T-cell (primary cell): ENCODE measurements around the gene ZNF524. TPM values are rescaled to one million over a fixed set of nuclear protein-coding genes. Genes with fewer than 3 reads are reported as not detected.
"Not testable (repeated sequence)": the region's sequence is repeated elsewhere in the genome, so short reads cannot be mapped to it uniquely, and the experiment has no call there.

Source experiments
- ATAC-seq, 4 experiments: fragments of 200-7000 bp in 3 of 4; fragments of 150-1000 bp in 1 of 4; cut with Tn5 transposase; replicated peaks in 1 of 4; 1 replicate in 3 of 4; 2 replicates in 1 of 4; pipeline ENCODE4 v1.10.0; 2021; ENCODE audit warnings: moderate library complexity in 3 of 4, mild to moderate bottlenecking in 2 of 4, moderate number of reproducible peaks in 1 of 4
- CTCF ChIA-PET, 2 donors: fragments of 300-600 bp; sonication (Branson Sonifier 250); formaldehyde crosslinking; loops; one replicate each; lab custom pipeline; 2022; ENCODE audit warnings: antibody characterized with exemption in 2 of 2; lab: Charles Lee
- POLR2A ChIA-PET, 2 donors: fragments of 300-600 bp; sonication (Branson Sonifier 250); formaldehyde crosslinking; loops; one replicate each; lab custom pipeline; 2022; ENCODE audit warnings: antibody characterized with exemption in 2 of 2; lab: Charles Lee
- DNase-seq, 35 experiments: peaks; one replicate each; pipeline versions ENCODE4 v3.0.0 to v3.0.0-alpha.2; 2013 to 2023
- H3K27ac ChIP-seq: one replicate; pipeline ENCODE4 v1.5.1; 2013; ENCODE audit warnings: low read length
- H3K27me3 ChIP-seq, 2 experiments: replicated peaks in 1 of 2; 1 replicate in 1 of 2; 2 replicates in 1 of 2; pipeline versions ENCODE4 v1.6.1 to v1.7.0; 2013; ENCODE audit warnings: low read length in 1 of 2, mixed read lengths in 1 of 2; ENCODE audit not compliant: control insufficient read depth in 2 of 2, insufficient read depth in 2 of 2; ENCODE audit errors: extremely low read depth in 1 of 2
- H3K36me3 ChIP-seq, 2 donors: 1 replicate in 1 of 2; 2 replicates in 1 of 2; pipeline versions ENCODE4 v1.6.1 to v1.7.0; 2013; ENCODE audit warnings: low read length in 1 of 2; ENCODE audit not compliant: control insufficient read depth in 2 of 2, insufficient read depth in 1 of 2; ENCODE audit errors: extremely low read depth in 1 of 2
- H3K4me1 ChIP-seq, 2 experiments: 1 replicate in 1 of 2; 2 replicates in 1 of 2; pipeline versions ENCODE4 v1.6.1 to v1.7.0; 2013; ENCODE audit warnings: low read length in 2 of 2, mixed read lengths in 1 of 2; ENCODE audit not compliant: insufficient read depth in 2 of 2, control insufficient read depth in 1 of 2; ENCODE audit errors: extremely low read depth in 1 of 2
- H3K4me3 ChIP-seq, 2 donors: 1 replicate in 1 of 2; 2 replicates in 1 of 2; pipeline versions ENCODE4 v1.5.1 to v1.7.0; 2013; ENCODE audit warnings: mild to moderate bottlenecking in 2 of 2, low read length in 1 of 2, moderate library complexity in 1 of 2; ENCODE audit not compliant: control insufficient read depth in 1 of 2; ENCODE audit errors: extremely low read depth in 1 of 2
- H3K9me3 ChIP-seq: 2 replicates; pipeline ENCODE4 v1.7.0; 2013
- H3K27ac Mint-ChIP-seq, 2 donors: one replicate each; pipeline ENCODE4 v1.8.0; 2020 to 2021; ENCODE audit warnings: mild to moderate bottlenecking in 2 of 2, mixed read lengths in 2 of 2
- H3K27me3 Mint-ChIP-seq, 2 donors: one replicate each; pipeline ENCODE4 v1.8.0; 2021 to 2022; ENCODE audit warnings: mixed read lengths in 2 of 2
- H3K36me3 Mint-ChIP-seq: one replicate; pipeline ENCODE4 v1.8.0; 2021; ENCODE audit warnings: mixed read lengths
- H3K4me1 Mint-ChIP-seq, 3 donors: one replicate each; pipeline ENCODE4 v1.8.0; 2020 to 2022; ENCODE audit warnings: mixed read lengths in 3 of 3, mild to moderate bottlenecking in 1 of 3
- H3K4me3 Mint-ChIP-seq, 3 donors: one replicate each; pipeline ENCODE4 v1.8.0; 2020 to 2022; ENCODE audit warnings: mild to moderate bottlenecking in 3 of 3, mixed read lengths in 3 of 3, moderate library complexity in 3 of 3
- H3K9me3 Mint-ChIP-seq, 3 donors: one replicate each; pipeline ENCODE4 v1.8.0; 2020 to 2022; ENCODE audit warnings: mixed read lengths in 3 of 3
- WGBS: methylation state at CpG from one replicate; pipeline ENCODE4 v1.1.5; 2013; ENCODE audit warnings: missing lambda C conversion rate; ENCODE audit not compliant: insufficient coverage; 5-methylcytosine and 5-hydroxymethylcytosine counted together
- total RNA-seq, 35 experiments: library from RNA in 6 of 35; stranded (reverse) in 6 of 35; fragments of 120-200 nt in 1 of 35; gene quantifications; one replicate each; pipeline versions ENCODE4 v1.2.1 to v1.2.4 and lab custom pipeline; 2013 to 2026

The ZNF524 gene
- total RNA-seq, 5 donors from 2014 or later (not counting 1 experiment from before 2014, with no cell fraction given), result 14.9 to 42.2 (median 33.4) TPM

GRCh38 chr19:55569477-55569876 lies 30.6 kb upstream of the ZNF524 start:
- ATAC-seq, H3K36me3 Mint-ChIP-seq, H3K4me1 Mint-ChIP-seq, H3K4me3 Mint-ChIP-seq, CTCF ChIA-PET, H3K27ac Mint-ChIP-seq, H3K9me3 Mint-ChIP-seq, DNase-seq, H3K4me3 ChIP-seq, H3K27ac ChIP-seq, H3K36me3 ChIP-seq, H3K9me3 ChIP-seq, H3K4me1 ChIP-seq: not testable (repeated sequence)
- peaks cover 0 to 23% of the 10 kb centered on the region in 2 experiments for H3K27me3 ChIP-seq
- POLR2A ChIA-PET, result interaction anchor here in 1 of 2 donors (0.7 kb wide), 1 partner anchor 165 kb away, joined by 7 read pairs; no protein-coding TSS in a partner anchor
- peaks cover 5 to 15% of the 10 kb centered on the region in 2 donors for H3K27me3 Mint-ChIP-seq
- WGBS, result 96% methylated on average over 5 of the region's 5 CpGs

GRCh38 chr19:55573929-55574328 lies 26.2 kb upstream of the ZNF524 start:
- DNase-seq, H3K4me1 ChIP-seq, POLR2A ChIA-PET, H3K27ac Mint-ChIP-seq, H3K4me1 Mint-ChIP-seq, H3K4me3 Mint-ChIP-seq, H3K9me3 ChIP-seq, H3K9me3 Mint-ChIP-seq, ATAC-seq, H3K4me3 ChIP-seq, H3K36me3 Mint-ChIP-seq, H3K27ac ChIP-seq, H3K36me3 ChIP-seq, H3K27me3 Mint-ChIP-seq, H3K27me3 ChIP-seq: not testable (repeated sequence)
- CTCF ChIA-PET, result interaction anchor here in 1 of 2 donors (0.6 kb wide), 2 partner anchors 26 to 1164 kb away, joined by 3 read pairs; partner anchors contain the start of gene FIZ1
- WGBS, result no CpG with 5 or more reads among the region's 6 CpGs

GRCh38 chr19:55576746-55577145 lies 23.3 kb upstream of the ZNF524 start:
- H3K4me1 Mint-ChIP-seq, result peaks cover 14 to 19% (median 15%) of the 10 kb centered on the region in 3 donors
- ChIA-PET CTCF (no interaction called here), POLR2A (no interaction called here)
- Histone ChIP-seq H3K4me1 (peaks cover 6 to 21% of the 10 kb centered on the region in 2 experiments), H3K4me3 (no peak overlapping the region), H3K27ac (no peak overlapping the region), H3K9me3 (no peaks in the 10 kb centered on the region), H3K36me3 (no peaks in the 10 kb centered on the region), H3K27me3 (no peaks in the 10 kb centered on the region)
- peaks cover 13% of the 10 kb centered on the region for H3K36me3 Mint-ChIP-seq
- no peak for DNase-seq
- peaks cover 0 to 2% (median 0%) of the 10 kb centered on the region in 3 donors for H3K9me3 Mint-ChIP-seq
- no peak overlapping the region for H3K27ac Mint-ChIP-seq
- H3K4me3 Mint-ChIP-seq, result peak overlapping the region in 1 of 3 donors; percentile 6
- H3K27me3 Mint-ChIP-seq, result no peaks in the 10 kb centered on the region
- WGBS, result 90% methylated on average over 2 of the region's 5 CpGs
- ATAC-seq, result no peak

GRCh38 chr19:55578031-55578760 lies 21.9 kb upstream of the ZNF524 start:
- no peaks in the 10 kb centered on the region for H3K27me3 ChIP-seq
- Mint-ChIP-seq H3K27me3 (no peaks in the 10 kb centered on the region), H3K27ac (no peak overlapping the region), H3K4me3 (no peak overlapping the region), H3K4me1 (peaks cover 19 to 25% (median 19%) of the 10 kb centered on the region in 3 donors), H3K9me3 (peaks cover 0 to 2% (median 0%) of the 10 kb centered on the region in 3 donors), H3K36me3 (peaks cover 13% of the 10 kb centered on the region)
- no peak overlapping the region for H3K4me3 ChIP-seq
- 98% methylated on average over 64 of the region's 83 CpGs for WGBS
- CTCF ChIA-PET, result no interaction called here
- no peaks in the 10 kb centered on the region for H3K9me3 ChIP-seq
- no peak overlapping the region for H3K27ac ChIP-seq
- ATAC-seq, result no peak
- POLR2A ChIA-PET, result no interaction called here
- DNase-seq, result no peak
- H3K4me1 ChIP-seq, result peaks cover 6 to 23% of the 10 kb centered on the region in 2 experiments
- no peaks in the 10 kb centered on the region for H3K36me3 ChIP-seq

GRCh38 chr19:55578761-55579747 lies 21.0 kb upstream of the ZNF524 start:
- ATAC-seq, result no peak
- Mint-ChIP-seq H3K36me3 (peaks cover 13% of the 10 kb centered on the region), H3K27me3 (no peaks in the 10 kb centered on the region), H3K27ac (peak overlapping the region; percentile 87 to 94), H3K9me3 (peaks cover 0 to 2% (median 0%) of the 10 kb centered on the region in 3 donors), H3K4me3 (peak overlapping the region; percentile 81 to 89 (median 83)), H3K4me1 (peaks cover 19 to 25% (median 19%) of the 10 kb centered on the region in 3 donors)
- WGBS, result 97% methylated on average over 79 of the region's 90 CpGs
- Histone ChIP-seq H3K27me3 (no peaks in the 10 kb centered on the region), H3K4me1 (peaks cover 6 to 23% of the 10 kb centered on the region in 2 experiments), H3K4me3 (no peak overlapping the region), H3K27ac (peak overlapping the region; percentile 75), H3K9me3 (no peaks in the 10 kb centered on the region), H3K36me3 (no peaks in the 10 kb centered on the region)
- POLR2A ChIA-PET, result no interaction called here
- DNase-seq, result no peak
- CTCF ChIA-PET, result no interaction called here
